BJ (cell line): ENCODE data around the gene DPP6. TPM values are rescaled to one million over a fixed set of nuclear protein-coding genes. Genes with fewer than 3 reads are reported as not detected.
"Not testable (repeated sequence)": the region's sequence is repeated elsewhere in the genome, so short reads cannot be mapped to it uniquely, and the experiment has no call there.

Experiments used
- CTCF ChIA-PET: fragments of 350-600 bp; formaldehyde crosslinking; extraction: SDS; loops from one replicate; lab custom pipeline; 2021; ENCODE audit warnings: antibody characterized with exemption, inconsistent platforms; lab: Yijun Ruan, JAX
- POLR2A ChIA-PET: fragments of 300-600 bp; sonication (Branson Sonifier 250); formaldehyde crosslinking; extraction: SDS; loops from one replicate; lab custom pipeline; 2021; ENCODE audit warnings: antibody characterized with exemption; lab: Charles Lee
- DNase-seq: peaks from one replicate; pipeline ENCODE4 v3.0.0-alpha.2; 2011; ENCODE audit warnings: low read depth
- H3K27me3 ChIP-seq: 2 replicates; pipeline ENCODE4 v1.6.0; 2011; ENCODE audit warnings: low read length; ENCODE audit not compliant: control insufficient read depth, insufficient read depth
- H3K36me3 ChIP-seq: 2 replicates; pipeline ENCODE4 v1.5.1; 2011; ENCODE audit warnings: low read length; ENCODE audit not compliant: control insufficient read depth, insufficient read depth
- H3K4me3 ChIP-seq: 2 replicates; pipeline ENCODE4 v1.5.1; 2011; ENCODE audit warnings: low read depth, mild to moderate bottlenecking, control low read depth, low read length
- polyA plus RNA-seq: library from polyadenylated mRNA; depleted of rRNA; stranded (reverse); fragments of >200 nt; gene quantifications from 2 replicates; pipeline ENCODE4 v1.2.3, GENCODE V29; 2011
- TF ChIP-seq, protein P1 (sequence below): IDR thresholded peaks from 2 replicates; pipeline ENCODE4 v1.5.1; 2011; ENCODE audit warnings: low read depth, mild to moderate bottlenecking, control low read depth, inconsistent platforms, low read length, moderate library complexity; ENCODE audit not compliant: insufficient read depth

DPP6 gene
- polyA plus RNA-seq, 1 experiment, result not detected

DNA sequence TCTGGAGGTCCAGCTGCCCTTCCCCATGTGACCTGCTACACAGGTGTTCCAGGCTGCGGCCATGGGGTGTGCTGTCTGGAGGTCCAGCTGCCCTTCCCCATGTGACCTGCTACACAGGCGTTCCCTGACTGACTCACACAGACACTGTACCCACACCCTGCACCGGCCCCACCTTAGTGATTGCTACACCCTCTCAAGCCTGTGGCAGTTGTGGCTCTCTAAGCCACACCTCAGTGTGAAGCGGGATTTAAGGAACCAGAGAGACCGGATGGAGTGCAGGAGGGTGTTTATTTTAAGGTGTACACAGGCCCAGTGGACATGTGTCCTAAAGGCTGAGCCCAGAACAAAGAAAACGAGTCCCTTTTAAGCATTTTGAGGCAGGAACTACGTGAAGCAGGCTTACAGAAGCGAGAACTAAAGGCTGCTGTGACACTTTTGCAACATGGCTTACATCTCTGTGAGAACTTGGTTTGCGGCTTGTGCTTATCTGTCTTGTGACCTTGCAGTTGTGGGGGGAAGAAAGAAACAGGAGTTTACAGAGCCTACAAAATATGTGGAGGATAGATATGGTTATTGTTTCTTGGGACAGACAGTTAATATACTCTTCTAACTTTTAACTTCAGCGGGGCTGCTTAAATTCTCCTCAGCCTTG lies 624.4 kb downstream of the DPP6 start:
- POLR2A ChIA-PET, result no interaction called here
- Histone ChIP-seq H3K4me3 (no peak overlapping the region), H3K36me3 (no peaks in the 10 kb centered on the region), H3K27me3 (no peaks in the 10 kb centered on the region)
- DNase-seq, result no peak
- TF ChIP-seq, protein P1, sequence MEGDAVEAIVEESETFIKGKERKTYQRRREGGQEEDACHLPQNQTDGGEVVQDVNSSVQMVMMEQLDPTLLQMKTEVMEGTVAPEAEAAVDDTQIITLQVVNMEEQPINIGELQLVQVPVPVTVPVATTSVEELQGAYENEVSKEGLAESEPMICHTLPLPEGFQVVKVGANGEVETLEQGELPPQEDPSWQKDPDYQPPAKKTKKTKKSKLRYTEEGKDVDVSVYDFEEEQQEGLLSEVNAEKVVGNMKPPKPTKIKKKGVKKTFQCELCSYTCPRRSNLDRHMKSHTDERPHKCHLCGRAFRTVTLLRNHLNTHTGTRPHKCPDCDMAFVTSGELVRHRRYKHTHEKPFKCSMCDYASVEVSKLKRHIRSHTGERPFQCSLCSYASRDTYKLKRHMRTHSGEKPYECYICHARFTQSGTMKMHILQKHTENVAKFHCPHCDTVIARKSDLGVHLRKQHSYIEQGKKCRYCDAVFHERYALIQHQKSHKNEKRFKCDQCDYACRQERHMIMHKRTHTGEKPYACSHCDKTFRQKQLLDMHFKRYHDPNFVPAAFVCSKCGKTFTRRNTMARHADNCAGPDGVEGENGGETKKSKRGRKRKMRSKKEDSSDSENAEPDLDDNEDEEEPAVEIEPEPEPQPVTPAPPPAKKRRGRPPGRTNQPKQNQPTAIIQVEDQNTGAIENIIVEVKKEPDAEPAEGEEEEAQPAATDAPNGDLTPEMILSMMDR, result no peak
- CTCF ChIA-PET, result no interaction called here

DNA sequence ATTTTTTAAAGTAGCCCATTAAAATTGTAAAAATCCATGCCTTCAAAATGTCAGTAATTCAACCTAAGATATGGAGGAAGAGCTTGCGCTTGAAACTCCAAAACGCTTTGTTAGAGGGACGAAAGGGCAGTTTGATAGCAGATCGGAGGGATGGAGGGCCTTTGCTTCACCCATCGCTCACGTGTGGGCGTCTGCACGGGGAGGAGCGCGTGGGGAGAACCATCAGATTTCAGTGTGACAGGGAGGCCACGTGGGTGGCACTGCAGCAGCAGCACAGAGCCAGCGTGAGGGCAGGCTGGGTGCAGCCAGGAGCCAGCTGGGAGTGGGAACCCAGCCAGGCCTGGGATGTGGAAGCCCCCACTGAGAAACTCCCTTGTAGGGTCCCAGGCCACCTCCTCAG lies 625.3 kb downstream of the DPP6 start:
- Histone ChIP-seq H3K36me3 (no peaks in the 10 kb centered on the region), H3K27me3 (no peaks in the 10 kb centered on the region), H3K4me3 (no peak overlapping the region)
- TF ChIP-seq, protein P1, result no peak
- ChIA-PET CTCF (no interaction called here), POLR2A (no interaction called here)
- DNase-seq, result no peak

DNA sequence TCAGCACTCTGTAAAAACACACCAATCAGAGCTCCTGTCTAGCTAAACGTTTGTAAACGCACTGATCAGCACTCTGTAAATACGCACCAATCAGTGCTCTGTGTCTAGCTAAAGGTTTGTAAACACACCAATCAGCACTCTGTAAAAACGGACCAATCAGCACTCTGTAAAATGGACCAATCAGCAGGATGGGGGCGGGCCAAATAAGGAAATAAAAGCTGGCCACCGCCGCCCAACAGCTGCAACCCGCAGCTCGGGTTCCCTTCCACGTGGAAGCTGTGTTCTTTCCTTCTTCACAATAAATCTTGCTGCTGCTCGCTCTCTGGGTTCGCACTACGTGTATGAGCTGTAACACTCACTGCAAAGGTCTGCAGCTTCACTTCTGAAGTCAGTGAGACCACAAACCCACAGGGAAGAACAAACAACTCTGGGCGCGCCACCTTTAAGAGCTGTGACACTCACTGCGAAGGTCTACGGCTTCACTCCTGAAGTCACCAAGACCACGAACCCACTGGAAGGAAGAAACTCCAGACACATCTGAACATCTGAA lies 625.9 kb downstream of the DPP6 start:
- CTCF ChIA-PET, POLR2A ChIA-PET: not testable (repeated sequence)

DNA sequence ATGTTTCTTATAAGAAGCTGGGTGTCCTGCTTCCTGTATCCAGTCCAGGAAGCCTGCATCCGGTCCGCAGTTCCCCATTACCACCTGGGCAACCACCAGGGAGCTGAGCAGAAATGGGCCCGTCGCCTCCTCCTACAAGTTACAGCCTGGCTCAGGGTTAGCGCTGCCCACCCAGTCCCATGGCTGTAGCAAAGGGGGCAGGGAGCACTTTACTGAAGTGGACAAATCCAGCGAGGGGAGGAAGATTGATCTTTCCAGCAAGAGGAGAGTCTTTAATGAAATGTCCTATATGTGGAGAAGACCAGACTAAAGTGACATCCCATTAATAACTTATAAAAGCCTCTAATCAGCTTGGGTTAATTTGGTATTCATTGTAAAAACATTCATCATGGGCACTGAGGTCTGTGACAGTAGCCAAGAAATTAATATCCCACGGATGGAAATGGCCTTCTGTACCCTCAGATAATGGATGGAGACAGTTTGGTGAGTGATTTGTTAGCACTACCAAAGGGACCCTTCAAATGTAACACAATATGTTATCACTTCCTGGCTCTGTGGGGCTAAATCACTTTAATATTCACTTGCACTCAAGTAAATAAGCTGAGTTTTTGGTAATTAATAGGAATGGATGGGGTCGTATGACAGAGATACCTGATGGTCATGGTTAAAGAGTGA lies 627.3 kb downstream of the DPP6 start:
- TF ChIP-seq, protein P1, result no peak
- POLR2A ChIA-PET, result no interaction called here
- no peak for DNase-seq
- H3K27me3 ChIP-seq, result no peaks in the 10 kb centered on the region
- CTCF ChIA-PET, result no interaction called here
- H3K4me3 ChIP-seq, result no peak overlapping the region
- H3K36me3 ChIP-seq, result no peaks in the 10 kb centered on the region

More for the DNA sequence above, 625.9 kb downstream of the DPP6 start:
- not testable (repeated sequence) for H3K27me3 ChIP-seq, H3K4me3 ChIP-seq, H3K36me3 ChIP-seq, DNase-seq

DNA sequence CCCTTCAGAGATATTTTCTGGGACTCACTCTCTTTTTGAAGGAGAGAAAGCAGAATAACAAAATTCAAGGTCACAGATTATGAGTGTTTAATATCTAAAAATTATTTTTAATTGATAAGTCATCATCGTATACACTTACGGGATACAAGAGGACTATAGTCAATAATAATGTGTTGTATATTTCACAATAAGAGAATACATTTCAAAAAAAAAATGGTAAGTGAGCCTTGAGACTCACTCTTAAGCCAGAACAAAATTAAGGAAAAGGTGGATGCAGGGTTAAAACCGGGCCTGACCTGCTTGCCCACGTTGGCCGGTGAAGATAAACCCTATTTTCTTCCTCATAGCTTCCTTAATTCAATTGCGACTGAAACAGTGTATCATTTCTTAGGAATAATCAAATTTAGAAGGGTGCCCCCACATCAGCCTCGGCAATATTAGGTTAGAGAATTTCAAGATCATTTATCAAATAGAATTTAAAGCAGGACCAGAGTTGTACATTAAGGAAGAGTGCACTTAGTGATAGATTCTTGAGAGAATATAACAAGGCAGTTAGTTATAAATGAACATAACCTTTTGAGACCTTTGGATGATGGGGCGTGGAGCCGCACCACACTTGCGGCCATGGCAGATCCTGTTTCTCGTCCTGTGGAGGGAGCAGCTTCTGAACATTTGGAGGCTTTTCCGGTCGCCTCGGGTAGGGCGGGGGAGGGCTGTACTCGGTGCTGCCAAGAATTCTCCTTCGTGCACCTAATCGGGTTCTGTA lies 628.9 kb downstream of the DPP6 start:
- TF ChIP-seq, protein P1, result no peak
- no peaks in the 10 kb centered on the region for H3K36me3 ChIP-seq
- ChIA-PET CTCF (no interaction called here), POLR2A (no interaction called here)
- no peak for DNase-seq
- no peak overlapping the region for H3K4me3 ChIP-seq
- no peaks in the 10 kb centered on the region for H3K27me3 ChIP-seq
